K562 (cell line): ENCODE results near the gene BHLHE40. TPM values are rescaled to one million over a fixed set of nuclear protein-coding genes. Genes with fewer than 3 reads are reported as not detected.

Experiments used
- BCL6 ChIP-seq: fragments of 250-450 bp; sonication (Bioruptor Pico); IDR thresholded peaks from 2 replicates; pipeline ENCODE4 v1.4.0; 2020
- BDP1 ChIP-seq: IDR thresholded peaks from 3 replicates; pipeline ENCODE4 v1.6.1; 2011; ENCODE audit not compliant: insufficient read length, insufficient read depth
- CBFA2T2 ChIP-seq: fragments of 450-650 bp; conservative IDR thresholded peaks from 2 replicates; pipeline ENCODE4 v1.6.1; 2017; ENCODE audit warnings: mild to moderate bottlenecking
- DIDO1 ChIP-seq: fragments of 450-650 bp; IDR thresholded peaks from 2 replicates; pipeline ENCODE4 v1.6.1; 2016; ENCODE audit warnings: low read depth, missing biosample characterization, missing genetic modification characterization
- HDGF ChIP-seq: fragments of 450-650 bp; IDR thresholded peaks from 2 replicates; pipeline ENCODE4 v1.6.1; 2016
- HMG20B ChIP-seq: fragments of 250-450 bp; sonication (Bioruptor Pico); IDR thresholded peaks from 2 replicates; pipeline ENCODE4 v1.5.0; 2021; ENCODE audit warnings: mild to moderate bottlenecking
- JUNB ChIP-seq: fragments of 450-650 bp; formaldehyde crosslinking; conservative IDR thresholded peaks from 2 replicates; pipeline ENCODE4 v1.4.0; 2020; ENCODE audit warnings: mild to moderate bottlenecking
- LEF1 ChIP-seq: fragments of 450-650 bp; IDR thresholded peaks from 2 replicates; pipeline ENCODE4 v1.6.1; 2016; ENCODE audit warnings: mild to moderate bottlenecking
- MCM2 ChIP-seq: fragments of 450-650 bp; IDR thresholded peaks from 2 replicates; pipeline ENCODE4 v1.6.1; 2017; ENCODE audit warnings: low read depth, mild to moderate bottlenecking
- MLX ChIP-seq, 2 experiments: fragments of 450-650 bp in 1 of 2; sonication (generic) in 1 of 2; formaldehyde crosslinking; conservative IDR thresholded peaks; 2 replicates each; pipeline versions ENCODE4 v1.4.0 to v1.8.1; 2020 to 2022; ENCODE audit warnings: mild to moderate bottlenecking in 1 of 2, missing genetic modification reagents in 1 of 2
- MYNN ChIP-seq, 2 experiments: sonication (generic); formaldehyde crosslinking in 1 of 2; IDR thresholded peaks; 2 replicates each; pipeline versions ENCODE4 v1.5.0 to v1.6.1; 2016 to 2020; ENCODE audit warnings: antibody characterized with exemption in 1 of 2, missing genetic modification reagents in 1 of 2
- NCOA1 ChIP-seq: fragments of 450-650 bp; IDR thresholded peaks from 2 replicates; pipeline ENCODE4 v1.6.1; 2016; ENCODE audit warnings: low read depth
- NFE2L1 ChIP-seq: fragments of 450-650 bp; IDR thresholded peaks from 2 replicates; pipeline ENCODE4 v1.6.1; 2016; ENCODE audit warnings: missing genetic modification characterization, low read depth, mild to moderate bottlenecking, missing compliant biosample characterization, moderate library complexity, borderline replicate concordance
- SREBF2 ChIP-seq: sonication (generic); formaldehyde crosslinking; IDR thresholded peaks from 2 replicates; pipeline ENCODE4 v1.4.0; 2020; ENCODE audit warnings: mild to moderate bottlenecking, missing genetic modification reagents
- STAG1 ChIP-seq: sonication (generic); formaldehyde crosslinking; IDR thresholded peaks from 2 replicates; pipeline ENCODE4 v1.5.0; 2020; ENCODE audit warnings: missing genetic modification reagents, borderline replicate concordance
- TCFL5 ChIP-seq: fragments of 250-450 bp; sonication (Bioruptor Pico); conservative IDR thresholded peaks from 2 replicates; pipeline ENCODE4 v1.6.1; 2021; ENCODE audit warnings: mild to moderate bottlenecking, moderate library complexity, matching md5 sums
- TRIM28 ChIP-seq: fragments of 450-650 bp; IDR thresholded peaks from 2 replicates; pipeline ENCODE4 v1.6.1; 2017
- TSC22D4 ChIP-seq: fragments of 450-650 bp; IDR thresholded peaks from 2 replicates; pipeline ENCODE4 v1.6.1; 2016; ENCODE audit warnings: missing genetic modification characterization, missing biosample characterization, control low read depth
- ZFPM2 ChIP-seq: fragments of 250-450 bp; sonication (Bioruptor Pico); IDR thresholded peaks from 2 replicates; pipeline ENCODE4 v1.5.1; 2022; ENCODE audit warnings: mild to moderate bottlenecking
- ZNF24 ChIP-seq: fragments of 450-650 bp; IDR thresholded peaks from 2 replicates; pipeline ENCODE4 v1.6.1; 2016
- ZNF253 ChIP-seq: fragments of 250-450 bp; sonication (Bioruptor Pico); conservative IDR thresholded peaks from 2 replicates; pipeline ENCODE4 v1.6.1; 2021; ENCODE audit warnings: mild to moderate bottlenecking
- ZNF347 ChIP-seq: fragments of 450-650 bp; formaldehyde crosslinking; IDR thresholded peaks from 2 replicates; pipeline ENCODE4 v1.4.0; 2020; ENCODE audit warnings: low read depth, mild to moderate bottlenecking, moderate library complexity
- ZNF354B ChIP-seq: fragments of 250-450 bp; sonication (Bioruptor Pico); IDR thresholded peaks from 2 replicates; pipeline ENCODE4 v1.4.0; 2020
- ZNF551 ChIP-seq: fragments of 250-450 bp; sonication (Bioruptor Pico); IDR thresholded peaks from 2 replicates; pipeline ENCODE4 v1.5.0; 2021; ENCODE audit warnings: mild to moderate bottlenecking, moderate library complexity
- ZNF639 ChIP-seq, 2 experiments: fragments of 200-800 bp in 1 of 2; sonication (Bioruptor generic) in 1 of 2; sonication (generic) in 1 of 2; formaldehyde crosslinking in 1 of 2; IDR thresholded peaks in 1 of 2; conservative IDR thresholded peaks in 1 of 2; 2 replicates each; pipeline versions ENCODE4 v1.5.0 to v1.6.1; 2016 to 2020; ENCODE audit warnings: missing compliant biosample characterization in 1 of 2, missing genetic modification characterization in 1 of 2, missing genetic modification reagents in 1 of 2
- ZNF644 ChIP-seq: fragments of 200-800 bp; sonication (Bioruptor generic); IDR thresholded peaks from 2 replicates; pipeline ENCODE4 v1.6.1; 2016; ENCODE audit warnings: low read depth, missing genetic modification characterization, missing compliant biosample characterization
- polyA plus RNA-seq, 8 experiments: library from polyadenylated mRNA; depleted of rRNA in 4 of 8; stranded (reverse) in 5 of 8; unstranded in 3 of 8; fragments of >200 nt; fragmentation: Nextera tagmentation in 2 of 8; fragmentation: Illumina TruSeq in 1 of 8; extraction: Ambion mirVana in 2 of 8; extraction: Trizol in 1 of 8; gene quantifications; 2 replicates each; pipeline versions ENCODE4 v1.2.1 to v1.2.3, GENCODE V29; 2011 to 2014; ENCODE audit warnings: inconsistent platforms in 1 of 8, missing spikeins in 1 of 8
- total RNA-seq, 7 experiments: library from RNA; depleted of rRNA in 6 of 7; stranded (reverse); fragments of >200 nt in 6 of 7; fragmentation: Illumina TruSeq in 2 of 7; extraction: Trizol in 2 of 7; gene quantifications; 2 replicates each; pipeline versions ENCODE4 v1.2.1 to v1.2.3, GENCODE V29; 2011 to 2021; ENCODE audit warnings: low replicate concordance in 1 of 7

The BHLHE40 gene
- total and polyA plus RNA-seq, 9 of the 15 experiments (the other 6 are each of a cell fraction or from before 2014, with no cell fraction given) = 12.0 to 83.9 (median 31.4) TPM

- TF ChIP-seq ZNF551 (CRISPR knock-in tag) (no peak), JUNB (no peak), ZFPM2 (CRISPR knock-in tag) (no peak), BDP1 (no peak), STAG1 (CRISPR knock-in tag) (no peak), TRIM28 (no peak; the same call in 1 of the 2 replicates), MLX (CRISPR knock-in tag; conservative IDR thresholded peaks at IDR 0.05) (no peak), MCM2 (no peak), ZNF253 (no peak), MYNN (IDR thresholded peaks at IDR 0.05) (peak; percentile 84; the same call in 1 of the 2 replicates), MYNN (CRISPR knock-in tag; IDR thresholded peaks at IDR 0.05) (no peak), ZNF347 (CRISPR knock-in tag) (no peak), CBFA2T2 (no peak), ZNF639 (CRISPR knock-in tag; conservative IDR thresholded peaks at IDR 0.05 in 1 of 2, IDR thresholded peaks at IDR 0.05 in 1 of 2) (no peak), LEF1 (peak; percentile 80), NCOA1 (peak; percentile 75), HMG20B (CRISPR knock-in tag) (peak; percentile 72; the same call in 1 of the 2 replicates), DIDO1 (tag) (no peak), TCFL5 (CRISPR knock-in tag) (no peak), ZNF644 (tag) (no peak), ZNF354B (CRISPR knock-in tag) (no peak), HDGF (no peak), ZNF24 (peak; percentile 45; the same call in 1 of the 2 replicates), BCL6 (CRISPR knock-in tag) (no peak), SREBF2 (CRISPR knock-in tag) (0 out of 2 replicates have a peak, but pooled peaks have one; percentile 10), NFE2L1 (tag) (no peak), TSC22D4 (tag) (no peak)
Observed at GRCh38 chr3:4977001-4977852, 2.0 kb upstream of the BHLHE40 start (continued).
